HepG2 (cell line): ENCODE results near the gene COL4A2. TPM values are rescaled to one million over a fixed set of nuclear protein-coding genes. Genes with fewer than 3 reads are reported as not detected.

Experiments
- ATAC-seq: fragments of 200-7000 bp; cut with Tn5 transposase; 3 replicates; pipeline ENCODE4 v1.9.1; 2020; ENCODE audit warnings: mild to moderate bottlenecking, moderate library complexity
- BruUV-seq: library from RNA; stranded (reverse); fragments of 400-500 nt; replicated peaks from 2 replicates; lab custom pipeline; 2021; lab: Mats Ljungman, UMichigan
- CTCF ChIA-PET: fragments of 300-600 bp; formaldehyde crosslinking; extraction: SDS; loops from one replicate; lab custom pipeline; 2021; ENCODE audit warnings: low total read pairs, inconsistent platforms, low intra/inter-chr PET ratio; lab: Yijun Ruan, JAX
- POLR2A ChIA-PET: fragments of 350-600 bp; sonication (Branson Sonifier 250); formaldehyde crosslinking; loops from one replicate; lab custom pipeline; 2020; ENCODE audit warnings: antibody characterized with exemption, inconsistent platforms; lab: Yijun Ruan, JAX
- DNase-seq: peaks from one replicate; pipeline ENCODE4 v3.0.0-alpha.2; 2015; ENCODE audit warnings: low spot score
- FAIRE-seq: peaks from 3 replicates; lab custom pipeline; 2011; peaks lifted over from hg19 to GRCh38; lab: Jason Lieb, UNC
- H2AFZ ChIP-seq: one replicate; pipeline ENCODE4 v1.6.1; 2011; ENCODE audit warnings: low read length, inconsistent platforms
- H3K27ac ChIP-seq: fragments of 300-600 bp; 3 replicates; pipeline ENCODE4 v1.8.0; 2011; ENCODE audit warnings: mixed run types, mild to moderate bottlenecking, mixed read lengths, low read length, inconsistent platforms; ENCODE audit not compliant: insufficient read depth; ENCODE audit errors: extremely low read length
- H3K27me3 ChIP-seq, 2 experiments: fragments of 200-600 bp in 1 of 2; 2 replicates in 1 of 2; 3 replicates in 1 of 2; pipeline versions ENCODE4 v1.6.0 to v1.8.0; 2011; ENCODE audit warnings: low read length in 2 of 2, mild to moderate bottlenecking in 2 of 2, moderate library complexity in 2 of 2, inconsistent platforms in 1 of 2; ENCODE audit not compliant: insufficient read depth in 2 of 2, control insufficient read depth in 1 of 2
- H3K36me3 ChIP-seq, 2 experiments: fragments of 200-600 bp in 1 of 2; replicated peaks in 1 of 2; 2 replicates in 1 of 2; 3 replicates in 1 of 2; pipeline versions ENCODE4 v1.5.1 to v1.8.0; 2011; ENCODE audit warnings: low read length in 2 of 2, inconsistent platforms in 1 of 2; ENCODE audit not compliant: insufficient read depth in 2 of 2, control insufficient read depth in 1 of 2
- H3K4me1 ChIP-seq: 2 replicates; pipeline ENCODE4 v1.5.1; 2012; ENCODE audit warnings: low read length, inconsistent platforms; ENCODE audit not compliant: insufficient read depth
- H3K4me2 ChIP-seq: 2 replicates; pipeline ENCODE4 v1.6.0; 2011; ENCODE audit warnings: low read depth, low read length, inconsistent platforms
- H3K4me3 ChIP-seq, 3 experiments: fragments of 200-600 bp in 1 of 3; sonication (generic), shearing (Covaris generic) in 1 of 3; replicated peaks in 1 of 3; 2 replicates each; pipeline ENCODE4 v1.5.1; 2011 to 2016; ENCODE audit warnings: low read length in 3 of 3, inconsistent platforms in 2 of 3, low read depth in 2 of 3, mild to moderate bottlenecking in 2 of 3, control low read depth in 1 of 3, mixed read lengths in 1 of 3; ENCODE audit not compliant: insufficient read depth in 1 of 3
- H3K79me2 ChIP-seq: one replicate; pipeline ENCODE4 v1.6.1; 2011; ENCODE audit warnings: low read length, inconsistent platforms; ENCODE audit not compliant: insufficient read depth
- H3K9ac ChIP-seq: 2 replicates; pipeline ENCODE4 v1.6.0; 2011; ENCODE audit warnings: mild to moderate bottlenecking, low read depth, low read length, inconsistent platforms; ENCODE audit not compliant: insufficient read depth
- H3K9me3 ChIP-seq: 2 replicates; pipeline ENCODE4 v1.5.1; 2012; ENCODE audit warnings: mild to moderate bottlenecking, low read length
- H4K20me1 ChIP-seq: 2 replicates; pipeline ENCODE4 v1.6.0; 2011; ENCODE audit warnings: inconsistent platforms, mild to moderate bottlenecking, low read length, moderate library complexity; ENCODE audit not compliant: insufficient read depth
- SAP130 ChIP-seq: IDR thresholded peaks from 2 replicates; pipeline ENCODE4 v1.6.1; 2016; ENCODE audit warnings: low read depth
- SP5 ChIP-seq: IDR thresholded peaks from 2 replicates; pipeline ENCODE4 v1.6.1; 2016; ENCODE audit warnings: low read depth, borderline replicate concordance
- ZNF317 ChIP-seq: sonication (generic); formaldehyde crosslinking; IDR thresholded peaks from 2 replicates; pipeline ENCODE4 v1.5.0; 2020; ENCODE audit warnings: mild to moderate bottlenecking, missing genetic modification reagents
- ZNF512B ChIP-seq: sonication (generic); formaldehyde crosslinking; IDR thresholded peaks from 2 replicates; pipeline ENCODE4 v1.5.1; 2020; ENCODE audit warnings: missing genetic modification reagents, mild to moderate bottlenecking, borderline replicate concordance
- WGBS: methylation state at CpG from one replicate; pipeline ENCODE4 v1.1.6; 2017; ENCODE audit warnings: low lambda C conversion rate; 5-methylcytosine and 5-hydroxymethylcytosine counted together
- in situ Hi-C: cut with HindIII; loops from 2 replicates; pipeline ENCODE4 v1.10.0; 2017; ENCODE audit warnings: low pct_unique_long_range_greater_than_20kb; ENCODE audit not compliant: extremely low pct_ligation_motif_present
- intact Hi-C: fragments of 100-400 bp; cut with micrococcal nuclease; formaldehyde crosslinking; loops from one replicate; pipeline ENCODE4 v1.10.0; 2022; ENCODE audit not compliant: unreplicated experiment
- polyA plus RNA-seq, 8 experiments: library from polyadenylated mRNA; depleted of rRNA in 3 of 8; stranded (reverse) in 7 of 8; unstranded in 1 of 8; fragments of >200 nt; fragmentation: Illumina TruSeq in 4 of 8; extraction: Trizol in 4 of 8; gene quantifications; 2 replicates each; pipeline versions ENCODE4 v1.2.1 to v1.2.3, GENCODE V29; 2011 to 2016; ENCODE audit warnings: low read depth in 4 of 8, missing spikeins in 1 of 8, mixed read lengths in 1 of 8; ENCODE audit not compliant: insufficient read depth in 1 of 8
- total RNA-seq, 5 experiments: library from RNA; depleted of rRNA; stranded (reverse); fragments of >200 nt; fragmentation: Illumina TruSeq; extraction: Trizol; gene quantifications; 2 replicates each; pipeline ENCODE4 v1.2.3, GENCODE V29; 2016; ENCODE audit warnings: low read depth in 1 of 5

COL4A2 gene
- total and polyA plus RNA-seq, 2 of the 13 experiments (the other 11 are each of a cell fraction or from before 2014, with no cell fraction given), result 0.22 to 1.9 TPM

GRCh38 chr13:110559986-110560385 lies 252.9 kb downstream of the COL4A2 start:
- in situ Hi-C loops (loop anchor here (5.0 kb wide), 1 partner anchor 103 kb away; no protein-coding TSS in a partner anchor), intact Hi-C loops (loop anchor here (2.0 kb wide), 3 partner anchors 31 to 69 kb away; no protein-coding TSS in a partner anchor)
- peaks cover 63% of the 10 kb centered on the region for H3K79me2 ChIP-seq
- H4K20me1 ChIP-seq, result peaks cover 18% of the 10 kb centered on the region; the same call in 1 of the 2 replicates
- TF ChIP-seq ZNF512B (CRISPR knock-in tag) (no peak), SP5 (CRISPR knock-in tag) (no peak), ZNF317 (CRISPR knock-in tag) (peak; percentile 40; the same call in 1 of the 2 replicates), SAP130 (CRISPR knock-in tag) (peak; percentile 6; the same call in 1 of the 2 replicates)
- no peaks in the 10 kb centered on the region; a peak in 1 of 5 replicates for H3K27me3 ChIP-seq
- H3K36me3 ChIP-seq, result peaks cover 5 to 10% of the 10 kb centered on the region in 2 experiments; a peak in 4 of 5 replicates
- TSS peak; percentile 65 for BruUV-seq
- H3K4me3 ChIP-seq, result peak overlapping the region; percentile 71 to 94 (median 90)
- 17% methylated on average over 6 of the region's 6 CpGs for WGBS
- no peak overlapping the region for H2AFZ ChIP-seq
- H3K9me3 ChIP-seq, result no peaks in the 10 kb centered on the region
- ChIA-PET POLR2A (interaction anchor here (1.1 kb wide), 1 partner anchor 13 kb away, joined by 6 read pairs; no protein-coding TSS in a partner anchor), CTCF (no interaction called here)
- H3K27ac ChIP-seq, result peak overlapping the region; percentile 43
- FAIRE-seq (no peak), DNase-seq (no peak), ATAC-seq (no peak)
- peaks cover 75% of the 10 kb centered on the region for H3K4me1 ChIP-seq
- peak overlapping the region; percentile 93 for H3K4me2 ChIP-seq
- H3K9ac ChIP-seq, result peak overlapping the region; percentile 86
